OCI-LY7 (cell line): ENCODE measurements around the gene ATOSB. TPM values are rescaled to one million over a fixed set of nuclear protein-coding genes. Genes with fewer than 3 reads are reported as not detected.
A peak's percentile ranks its signal among the peaks of the same experiment; 100 is the strongest.

Experiments used
- BruUV-seq: library from RNA; stranded (reverse); fragments of 400-500 nt; replicated peaks from 2 replicates; lab custom pipeline; 2021; lab: Mats Ljungman, UMichigan
- CTCF ChIA-PET: fragments of 300-600 bp; sonication (Branson Sonifier 250); formaldehyde crosslinking; loops from one replicate; lab custom pipeline; 2022; ENCODE audit warnings: antibody characterized with exemption; ENCODE audit not compliant: unreplicated experiment; lab: Charles Lee
- POLR2A ChIA-PET: fragments of 300-600 bp; sonication (Branson Sonifier 250); formaldehyde crosslinking; loops from one replicate; lab custom pipeline; 2022; ENCODE audit warnings: antibody characterized with exemption; lab: Charles Lee
- DNase-seq: peaks from one replicate; pipeline ENCODE4 v3.0.0-alpha.2; 2015; ENCODE audit warnings: low spot score
- H2AFZ ChIP-seq: fragments of 200-600 bp; sonication (generic), shearing (Covaris generic); 2 replicates; pipeline ENCODE4 v1.6.1; 2014; ENCODE audit warnings: mild to moderate bottlenecking, antibody characterized with exemption, low read length, moderate library complexity
- H3K27ac ChIP-seq: fragments of 200-600 bp; sonication (generic); 2 replicates; pipeline ENCODE4 v1.5.1; 2014; ENCODE audit warnings: mixed run types, low read depth, mild to moderate bottlenecking, moderate library complexity, low read length, inconsistent platforms; ENCODE audit not compliant: poor library complexity, severe bottlenecking
- H3K36me3 ChIP-seq: fragments of 200-600 bp; sonication (generic); 2 replicates; pipeline ENCODE4 v1.6.1; 2014; ENCODE audit warnings: mild to moderate bottlenecking, antibody characterized with exemption, low read length, moderate library complexity, mixed read lengths; ENCODE audit not compliant: insufficient read depth
- H3K4me1 ChIP-seq: fragments of 200-600 bp; sonication (generic); 2 replicates; pipeline ENCODE4 v1.5.1; 2014; ENCODE audit warnings: mild to moderate bottlenecking, low read length; ENCODE audit not compliant: insufficient read depth, poor library complexity, severe bottlenecking
- H3K4me2 ChIP-seq: fragments of 200-600 bp; sonication (generic); 2 replicates; pipeline ENCODE4 v1.6.1; 2014; ENCODE audit warnings: mild to moderate bottlenecking, low read length
- H3K4me3 ChIP-seq: fragments of 200-600 bp; sonication (generic); 2 replicates; pipeline ENCODE4 v1.5.1; 2014; ENCODE audit warnings: mild to moderate bottlenecking, low read depth, low read length; ENCODE audit not compliant: poor library complexity, severe bottlenecking
- H3K79me2 ChIP-seq: fragments of 200-600 bp; sonication (generic); 2 replicates; pipeline ENCODE4 v1.6.1; 2016; ENCODE audit warnings: low read depth, mild to moderate bottlenecking, low read length, moderate library complexity, mixed read lengths; ENCODE audit not compliant: insufficient read depth
- H3K9me2 ChIP-seq: fragments of 200-600 bp; sonication (generic); 2 replicates; pipeline ENCODE4 v1.6.1; 2016; ENCODE audit warnings: mild to moderate bottlenecking, low read length, mixed read lengths; ENCODE audit not compliant: insufficient read depth
- H3K9me3 ChIP-seq: fragments of 200-600 bp; sonication (generic); 2 replicates; pipeline ENCODE4 v1.6.1; 2014; ENCODE audit warnings: mild to moderate bottlenecking, mixed run types, low read length, mixed read lengths
- H4K20me1 ChIP-seq: fragments of 200-600 bp; sonication (generic); 2 replicates; pipeline ENCODE4 v1.6.1; 2014; ENCODE audit warnings: mild to moderate bottlenecking, antibody characterized with exemption, low read length, moderate library complexity, mixed read lengths; ENCODE audit not compliant: insufficient read depth
- CTCF ChIP-seq: fragments of 200-600 bp; sonication (generic); conservative IDR thresholded peaks from 2 replicates; pipeline ENCODE4 v1.5.1; 2014; ENCODE audit warnings: mild to moderate bottlenecking, antibody characterized with exemption, low read length, moderate library complexity, mixed read lengths
- EZH2phosphoT487 ChIP-seq: fragments of 200-600 bp; sonication (generic); IDR thresholded peaks from 2 replicates; pipeline ENCODE4 v1.6.1; 2018; ENCODE audit warnings: low read depth, borderline replicate concordance, mild to moderate bottlenecking, mixed run types, antibody characterized with exemption, low read length, moderate library complexity, mixed read lengths
- intact Hi-C: fragments of 100-400 bp; cut with micrococcal nuclease; formaldehyde crosslinking; loops from one replicate; pipeline ENCODE4 v1.10.0; 2022; ENCODE audit not compliant: unreplicated experiment
- total RNA-seq, 2 experiments: library from RNA; depleted of rRNA in 1 of 2; stranded (reverse); fragments of >200 nt in 1 of 2; shearing (Covaris generic) in 1 of 2; gene quantifications; 2 replicates each; pipeline ENCODE4 v1.2.3, GENCODE V29; 2014 to 2022

The ATOSB gene
- total RNA-seq, 2 experiments from 2014 or later: 1.4 to 4.7 TPM

GRCh38 chr9:35102465-35102768 is 13.2 kb downstream of the ATOSB start:
- Histone ChIP-seq H3K27ac (peak overlapping the region; percentile 55), H4K20me1 (no peaks in the 10 kb centered on the region), H3K4me3 (peak overlapping the region; percentile 95), H2AFZ (peak overlapping the region; percentile 83; the same call in 1 of the 2 replicates), H3K4me2 (peak overlapping the region; percentile 98), H3K36me3 (peaks cover 26% of the 10 kb centered on the region), H3K9me2 (no peaks in the 10 kb centered on the region), H3K79me2 (peaks cover 13% of the 10 kb centered on the region; the same call in 1 of the 2 replicates), H3K9me3 (no peaks in the 10 kb centered on the region), H3K4me1 (peaks cover 18% of the 10 kb centered on the region)
- no peak for DNase-seq
- BruUV-seq: no TSS peak
- TF ChIP-seq CTCF (no peak), EZH2phosphoT487 (no peak)
- POLR2A ChIA-PET: interaction anchor here (2.0 to 3.1 kb wide), 2 partner anchors 10 to 22 kb away, joined by 12 to 24 read pairs; partner anchors contain the start of gene FANCG
- CTCF ChIA-PET: interaction anchor here (1.0 kb wide), 1 partner anchor 12 kb away, joined by 4 read pairs; no protein-coding TSS in a partner anchor
- intact Hi-C loops: loop anchor here (2.0 kb wide), 1 partner anchor 114 kb away; the partner anchor contains the start of gene DNAJB5

- Histone ChIP-seq H3K9me2 (no peaks in the 10 kb centered on the region), H3K4me1 (peaks cover 28% of the 10 kb centered on the region), H2AFZ (no peak overlapping the region), H3K79me2 (peaks cover 10% of the 10 kb centered on the region; the same call in 1 of the 2 replicates), H3K4me2 (no peak overlapping the region), H4K20me1 (no peaks in the 10 kb centered on the region), H3K27ac (no peak overlapping the region), H3K36me3 (peaks cover 42% of the 10 kb centered on the region), H3K4me3 (no peak overlapping the region), H3K9me3 (no peaks in the 10 kb centered on the region)
- no peak for DNase-seq
- ChIA-PET CTCF (interaction anchor here (0.6 kb wide), 1 partner anchor 112 kb away, joined by 3 read pairs; no protein-coding TSS in a partner anchor), POLR2A (interaction anchor here (0.7 to 1.1 kb wide), 2 partner anchors 20 to 25 kb away, joined by 3 to 8 read pairs; partner anchors contain the start of gene VCP)
- intact Hi-C loops: loop anchor here (2.0 kb wide), 1 partner anchor 199 kb away; no protein-coding TSS in a partner anchor
- TF ChIP-seq EZH2phosphoT487: no peak
- no TSS peak for BruUV-seq
Measured at GRCh38 chr9:35097573-35097972, 18.1 kb downstream of the ATOSB start.

- Histone ChIP-seq H4K20me1 (no peaks in the 10 kb centered on the region), H3K4me3 (peak within 1 kb of the TSS; percentile 79), H2AFZ (peak within 1 kb of the TSS; percentile 52; the same call in 1 of the 2 replicates), H3K9me2 (no peaks in the 10 kb centered on the region), H3K79me2 (no peaks in the 10 kb centered on the region; the same call in 1 of the 2 replicates), H3K9me3 (no peaks in the 10 kb centered on the region), H3K36me3 (peaks cover 49% of the 10 kb centered on the region), H3K4me1 (peaks cover 16% of the 10 kb centered on the region), H3K27ac (peak within 1 kb of the TSS; percentile 80), H3K4me2 (peak within 1 kb of the TSS; percentile 71)
- peak; percentile 92 for DNase-seq
- no peak for TF ChIP-seq EZH2phosphoT487
- peak; percentile 82 for TF ChIP-seq CTCF
- CTCF ChIA-PET: interaction anchor here (0.6 to 0.8 kb wide), 2 partner anchors 15 to 19 kb away, joined by 3 to 4 read pairs; partner anchors contain the start of gene ATOSB
- POLR2A ChIA-PET: interaction anchor here (0.5 to 5.7 kb wide), 5 partner anchors 15 to 832 kb away, joined by 3 to 32 read pairs (median 3); partner anchors contain the start of gene FANCG
- BruUV-seq: TSS peak; percentile 55
- intact Hi-C loops: loop anchor here (2.0 kb wide), 1 partner anchor 197 kb away; no protein-coding TSS in a partner anchor
Measured at GRCh38 chr9:35096035-35096849, 19.4 kb downstream of the ATOSB start, which contains the start of gene PIGO. TSS of gene PIGO (minus strand) at chr9:35096591. CDS start at chr9:35095565, 1,026 bp downstream.
